HG03066 (cell line): Measurements from ENCODE around the gene ANAPC16.
"Not testable (repeated sequence)": the region's sequence is repeated elsewhere in the genome, so short reads cannot be mapped to it uniquely, and the experiment has no call there.

Experiments used
- ATAC-seq: cut with Tn5 transposase; IDR thresholded peaks from one replicate; pipeline ENCODE4 v1.9.1; 2021; ENCODE audit warnings: low read depth; ENCODE audit not compliant: unreplicated experiment

ANAPC16 gene

DNA sequence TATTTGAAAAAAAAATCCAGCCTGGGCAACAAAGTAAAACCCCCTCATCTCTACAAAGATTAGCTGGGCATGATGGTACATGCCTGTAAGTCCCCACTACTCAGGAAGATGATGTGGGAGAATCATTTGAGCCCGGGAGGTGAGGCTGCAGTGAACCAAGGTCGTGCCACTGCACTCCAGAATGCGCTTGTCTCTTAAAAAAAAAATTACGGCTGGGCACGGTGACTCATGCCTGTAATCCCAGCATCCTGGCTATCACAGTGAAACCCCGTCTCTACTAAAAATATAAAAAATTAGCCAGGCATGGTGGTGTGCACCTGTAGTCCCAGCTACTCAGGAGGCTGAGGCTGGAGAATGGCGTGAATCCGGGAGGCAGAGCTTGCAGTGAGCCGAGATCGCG lies 4.4 kb upstream of the ANAPC16 start:
- not testable (repeated sequence) for ATAC-seq

DNA sequence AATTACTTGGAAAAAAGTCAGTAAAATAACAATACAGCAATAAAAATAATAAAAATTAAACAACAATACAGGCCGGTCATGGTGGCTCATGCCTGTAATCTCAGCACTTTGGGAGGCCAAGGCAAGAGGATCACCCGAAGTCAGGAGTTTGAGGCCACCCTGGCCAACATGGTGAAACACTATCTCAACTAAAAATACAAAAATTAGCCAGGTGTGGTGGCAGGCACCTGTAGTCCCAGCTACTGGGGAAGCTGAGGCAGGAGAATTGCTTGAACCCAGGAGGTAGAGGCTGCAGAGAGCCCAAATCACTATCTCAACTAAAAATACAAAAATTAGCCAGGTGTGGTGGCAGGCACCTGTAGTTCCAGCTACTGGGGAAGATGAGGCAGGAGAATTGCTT lies 4.0 kb upstream of the ANAPC16 start:
- not testable (repeated sequence) for ATAC-seq

DNA sequence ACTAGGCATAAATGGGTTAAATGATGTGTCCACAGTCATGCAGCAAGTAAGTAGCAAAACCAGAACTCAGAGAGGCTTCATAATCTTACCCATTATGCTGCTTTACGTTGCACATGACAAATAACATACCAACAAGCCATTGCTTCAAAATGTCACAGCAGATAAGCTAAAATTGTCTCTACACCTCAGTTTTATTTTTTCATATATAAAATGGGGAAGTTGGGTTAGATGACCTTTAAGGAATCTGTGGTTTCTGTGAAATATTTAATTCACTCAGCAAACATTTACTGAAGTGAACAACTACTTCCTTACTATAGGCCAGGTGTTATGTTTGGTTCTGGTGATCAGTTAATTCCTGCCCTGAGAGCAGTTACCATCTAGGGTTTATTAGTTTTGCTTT lies 2.5 kb downstream of the ANAPC16 start:
- no peak for ATAC-seq

DNA sequence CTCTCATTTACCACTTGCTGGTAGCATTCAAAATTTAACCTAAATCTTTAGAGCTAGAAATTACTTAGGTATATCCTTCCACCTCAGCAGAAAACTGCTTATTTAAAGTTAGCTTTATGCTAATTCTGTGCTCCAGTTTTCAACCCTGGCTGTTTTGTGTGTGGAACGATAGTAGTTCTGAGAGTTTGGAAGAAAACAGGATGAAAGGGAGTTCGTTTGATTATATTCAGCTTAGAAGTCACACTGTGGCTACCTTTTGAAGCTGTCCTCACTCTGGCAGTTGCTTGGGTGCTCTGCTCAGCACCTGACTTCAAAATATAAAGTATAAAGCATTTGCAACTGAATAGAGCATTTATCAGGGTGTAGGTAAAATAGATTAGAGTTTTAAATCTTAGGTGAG lies 2.9 kb downstream of the ANAPC16 start:
- ATAC-seq = no peak

DNA sequence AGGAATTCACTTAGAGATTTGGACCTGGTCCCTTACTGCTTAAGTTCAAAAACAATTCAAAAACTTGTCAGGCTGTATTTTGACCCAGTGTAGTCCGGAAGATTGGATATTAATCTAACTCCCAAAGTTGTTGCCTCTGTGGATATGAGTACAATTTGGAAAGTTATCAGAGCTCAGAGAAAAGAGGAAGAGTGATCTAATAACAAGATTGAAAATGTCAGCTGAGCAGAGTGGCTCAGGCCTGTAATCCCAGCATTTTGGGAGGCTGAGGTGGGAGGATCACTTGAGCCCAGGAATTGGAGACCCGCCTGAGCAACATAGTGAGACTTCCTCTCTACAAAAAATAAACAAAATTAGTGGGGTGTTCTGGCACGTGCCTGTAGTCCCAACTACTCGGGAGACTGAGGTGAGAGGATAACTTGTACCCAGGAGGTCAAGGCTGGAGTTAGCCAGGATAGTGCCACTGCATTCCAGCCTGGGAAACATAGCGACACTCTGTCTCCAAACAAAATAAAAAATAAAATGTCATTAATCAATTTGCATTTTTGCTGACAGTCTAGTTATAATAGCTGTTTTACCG lies 3.5 kb downstream of the ANAPC16 start:
- no peak for ATAC-seq

DNA sequence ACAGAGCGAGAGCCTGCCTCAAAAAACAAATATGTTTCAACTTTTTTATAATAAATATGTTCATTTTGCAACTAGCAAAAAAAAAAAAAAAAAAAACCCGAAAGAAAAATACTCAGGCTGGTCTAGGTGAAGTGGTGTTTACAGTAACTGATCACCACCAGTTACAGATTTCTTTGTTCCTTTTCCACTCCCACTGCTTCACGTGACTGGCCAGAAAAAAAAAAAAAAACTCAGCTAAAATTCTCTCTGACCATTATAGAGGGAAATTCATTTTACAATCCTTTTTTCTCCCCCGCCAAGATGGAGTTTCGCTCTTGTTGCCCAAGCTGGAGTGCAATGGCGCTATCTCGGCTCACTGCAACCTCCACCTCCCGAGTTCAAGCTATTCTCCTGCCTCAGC lies 4.8 kb downstream of the ANAPC16 start:
- no peak for ATAC-seq

DNA sequence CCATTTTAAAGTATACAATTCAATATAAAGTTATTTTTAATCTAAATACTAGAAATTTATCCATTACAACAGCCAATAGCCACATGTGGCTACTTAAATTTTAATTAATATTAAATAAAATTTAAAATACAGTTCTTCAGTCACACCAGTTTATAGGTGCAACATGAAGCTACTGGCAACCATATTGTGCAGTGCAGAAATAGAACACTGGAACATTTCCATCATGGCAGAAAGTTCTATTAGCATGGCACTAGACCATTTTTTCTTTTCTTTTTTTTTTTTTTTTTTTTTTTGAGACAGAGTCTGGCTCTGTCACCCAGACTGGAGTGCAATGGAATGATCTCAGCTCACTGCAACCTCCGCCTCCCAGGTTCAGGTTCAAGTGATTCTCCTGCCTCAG lies 5.5 kb downstream of the ANAPC16 start:
- no peak for ATAC-seq

DNA sequence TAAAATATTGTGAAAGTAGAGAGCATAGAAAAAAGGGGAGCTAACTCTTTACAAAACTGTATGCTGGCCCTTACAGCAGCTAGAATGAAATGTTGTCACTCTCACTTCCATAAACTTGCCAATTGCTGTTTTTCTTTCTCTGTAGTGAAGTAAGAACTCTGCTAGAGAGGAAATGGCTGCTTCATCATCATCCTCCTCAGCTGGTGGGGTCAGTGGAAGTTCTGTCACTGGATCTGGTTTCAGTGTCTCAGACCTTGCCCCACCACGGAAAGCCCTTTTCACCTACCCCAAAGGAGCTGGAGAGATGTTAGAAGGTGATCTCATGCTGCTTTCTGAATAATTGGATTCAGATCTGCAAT lies 7.9 kb downstream of the ANAPC16 start:
- ATAC-seq = no peak

DNA sequence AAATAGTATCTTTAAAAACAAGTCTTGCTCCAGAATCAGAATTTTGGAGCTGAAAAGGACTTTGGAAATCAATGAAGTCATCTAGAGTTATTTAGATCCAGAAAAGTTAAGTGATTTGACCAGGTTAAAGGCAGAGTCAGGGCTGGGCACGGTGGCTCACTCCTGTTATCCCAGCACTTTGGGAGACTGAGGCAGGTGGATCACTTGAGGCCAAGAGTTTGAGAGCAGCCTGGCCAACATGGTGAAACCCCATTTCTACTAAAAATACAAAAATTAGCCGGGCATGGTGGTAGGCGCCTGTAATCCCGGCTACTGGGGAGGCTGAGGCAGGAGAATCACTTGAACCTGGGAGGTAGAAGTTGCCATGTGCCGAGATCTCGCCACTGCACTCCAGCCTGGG lies 8.4 kb downstream of the ANAPC16 start:
- ATAC-seq = not testable (repeated sequence)

DNA sequence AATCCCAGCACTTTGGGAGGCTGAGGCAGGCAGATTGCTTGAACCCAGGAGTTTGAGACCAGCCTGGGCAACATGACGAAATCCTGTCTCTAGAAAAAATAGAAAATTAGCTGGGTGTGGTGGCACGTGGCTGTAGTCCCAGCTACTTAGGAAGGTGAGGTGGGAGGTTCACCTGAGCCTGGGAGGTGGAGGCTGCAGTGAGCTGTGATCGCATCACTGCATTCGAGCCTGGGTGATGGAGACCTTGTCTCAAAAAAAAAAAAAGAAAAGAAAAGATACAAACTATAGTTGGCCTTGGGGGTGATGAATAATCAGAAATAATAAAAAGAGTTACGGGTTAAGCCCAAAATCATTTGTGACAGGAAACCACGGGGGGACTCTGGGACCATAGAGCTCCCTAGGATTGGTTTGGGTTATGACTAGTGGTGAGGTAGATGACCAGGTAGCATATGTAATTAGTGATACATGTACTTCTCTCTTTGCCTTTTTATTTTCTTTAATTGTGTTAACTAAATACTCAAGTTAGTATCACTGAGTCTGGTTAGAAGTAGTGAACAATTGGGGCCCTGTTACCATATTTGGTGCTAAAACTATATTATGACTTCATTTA lies 10.7 kb downstream of the ANAPC16 start:
- ATAC-seq = no peak

DNA sequence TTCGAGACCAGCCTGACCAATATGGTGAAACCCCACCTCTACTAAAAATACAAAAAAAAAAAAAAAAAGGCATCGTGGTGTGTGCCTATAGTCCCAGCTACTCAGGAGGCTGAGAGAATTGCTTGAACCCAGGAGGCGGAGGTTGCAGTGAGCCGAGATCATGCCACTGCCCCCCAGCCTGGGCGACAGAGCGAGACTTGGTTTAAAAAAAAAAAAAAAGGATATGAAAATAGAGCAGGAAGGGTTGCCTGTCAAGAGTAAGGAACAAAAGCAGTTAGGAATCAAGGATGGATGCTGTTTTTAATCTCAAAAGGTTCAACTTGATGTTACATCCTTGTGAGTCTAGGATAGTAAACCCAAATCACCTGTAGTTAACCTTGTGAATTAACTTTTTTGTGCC lies 12.0 kb downstream of the ANAPC16 start:
- no peak for ATAC-seq

DNA sequence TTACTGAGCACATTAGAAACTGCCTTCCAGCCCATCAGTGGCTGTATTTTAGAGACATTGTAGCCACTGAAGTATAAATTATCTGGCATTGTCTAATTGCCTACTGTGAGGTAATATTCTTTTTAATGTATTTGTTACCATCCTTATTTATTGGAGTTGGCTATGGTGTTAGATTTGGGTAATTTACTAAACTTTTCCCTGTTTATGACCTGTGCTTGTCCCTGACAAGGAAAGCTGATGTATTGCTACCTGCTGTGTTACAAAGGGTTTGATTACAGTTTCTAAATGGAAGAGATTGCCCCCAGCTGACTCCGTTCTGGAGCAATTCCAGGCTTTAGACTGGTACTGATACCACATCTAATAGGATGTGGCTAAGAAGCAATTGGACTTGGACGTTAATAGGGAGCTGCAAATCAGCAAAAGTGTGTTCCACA lies 12.5 kb downstream of the ANAPC16 start:
- no peak for ATAC-seq

DNA sequence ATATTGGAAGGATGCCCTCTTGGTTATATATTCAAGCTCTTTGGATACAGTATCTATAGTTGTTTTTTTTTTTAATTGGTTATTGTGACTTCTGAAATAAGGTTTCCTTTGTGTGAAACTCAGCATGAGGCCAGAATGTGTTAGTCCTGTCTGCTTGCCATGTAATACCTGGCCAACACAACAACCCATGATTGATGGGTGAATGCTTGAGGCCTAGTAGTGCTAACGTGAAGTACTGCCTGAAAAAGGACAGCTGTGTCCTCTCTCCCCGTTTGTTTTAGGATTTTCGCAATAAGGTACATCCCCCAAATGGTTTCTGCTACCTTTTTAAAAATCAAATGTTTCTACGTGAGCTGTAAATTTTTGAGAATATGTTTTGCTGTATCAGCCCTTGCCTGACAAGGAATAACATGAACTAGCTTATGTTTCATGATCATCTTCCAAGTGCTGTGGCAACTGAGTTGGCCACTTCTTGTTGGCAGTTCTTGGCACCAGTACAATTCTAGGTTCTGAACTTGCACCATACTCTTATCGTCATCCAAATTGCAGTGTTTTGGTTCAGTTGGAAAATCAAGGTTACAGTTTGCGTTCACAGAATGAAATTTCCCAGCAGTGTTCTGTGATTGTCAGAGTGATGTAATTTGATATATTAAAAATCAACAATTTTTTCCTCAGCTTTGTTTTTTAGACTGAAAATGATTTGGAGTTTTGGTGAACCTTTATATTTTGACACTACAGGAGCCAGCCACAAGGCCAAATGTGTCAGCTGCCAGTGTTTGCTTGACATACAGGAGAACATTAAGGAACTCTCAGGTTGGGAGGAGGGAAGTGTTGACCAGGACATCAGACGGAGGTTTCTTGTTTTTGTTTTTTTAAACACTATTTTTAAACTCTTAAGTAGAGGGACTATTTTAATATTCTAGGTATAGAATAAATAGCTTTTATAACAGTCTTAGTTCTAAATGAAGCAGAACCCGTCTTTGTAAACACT lies 13.7 kb downstream of the ANAPC16 start:
- ATAC-seq = no peak

DNA sequence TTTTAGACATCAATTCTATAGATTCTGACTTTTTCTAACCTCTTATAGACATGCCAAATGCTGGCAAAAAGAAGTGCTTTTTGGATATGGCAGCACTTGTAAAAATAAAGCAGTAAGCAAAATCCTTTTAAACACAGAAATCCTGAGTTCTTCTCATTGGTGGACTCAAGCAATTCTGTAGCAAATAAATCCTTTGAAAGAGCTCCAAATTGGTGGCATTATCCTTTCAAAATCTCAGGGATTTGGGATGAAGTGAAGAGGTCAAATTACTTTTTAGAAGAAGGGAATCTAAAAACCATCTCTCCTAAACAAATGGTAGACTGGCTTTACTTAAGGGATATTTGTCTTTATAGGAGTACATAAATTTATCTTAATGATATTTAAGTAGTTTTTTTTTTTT lies 17.8 kb downstream of the ANAPC16 start:
- ATAC-seq = no peak

DNA sequence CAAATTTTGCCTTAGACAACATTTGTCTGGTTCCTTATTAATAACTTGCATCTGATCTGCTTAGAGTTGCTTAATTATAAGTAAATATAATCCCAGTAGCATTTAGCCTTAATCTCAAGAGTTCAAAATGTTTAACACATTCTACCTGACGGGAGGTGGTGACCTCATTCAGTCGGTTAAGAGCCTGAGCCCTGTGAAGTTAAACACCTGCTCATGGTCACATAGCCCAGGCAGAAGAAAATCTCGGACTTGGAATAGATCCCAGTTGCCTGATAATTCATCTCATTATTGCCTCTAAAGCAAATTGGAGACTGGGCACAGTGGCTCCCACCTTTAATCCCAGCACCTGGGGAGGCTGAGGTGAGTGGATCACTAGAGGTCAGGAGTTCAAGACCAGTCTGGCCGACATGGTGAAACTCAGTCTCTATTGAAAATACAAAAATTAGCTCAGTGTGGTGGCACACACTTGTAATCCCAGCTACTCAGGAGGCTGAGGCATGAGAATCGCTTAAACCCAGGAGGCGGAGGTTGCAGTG lies 18.8 kb downstream of the ANAPC16 start:
- ATAC-seq = no peak

DNA sequence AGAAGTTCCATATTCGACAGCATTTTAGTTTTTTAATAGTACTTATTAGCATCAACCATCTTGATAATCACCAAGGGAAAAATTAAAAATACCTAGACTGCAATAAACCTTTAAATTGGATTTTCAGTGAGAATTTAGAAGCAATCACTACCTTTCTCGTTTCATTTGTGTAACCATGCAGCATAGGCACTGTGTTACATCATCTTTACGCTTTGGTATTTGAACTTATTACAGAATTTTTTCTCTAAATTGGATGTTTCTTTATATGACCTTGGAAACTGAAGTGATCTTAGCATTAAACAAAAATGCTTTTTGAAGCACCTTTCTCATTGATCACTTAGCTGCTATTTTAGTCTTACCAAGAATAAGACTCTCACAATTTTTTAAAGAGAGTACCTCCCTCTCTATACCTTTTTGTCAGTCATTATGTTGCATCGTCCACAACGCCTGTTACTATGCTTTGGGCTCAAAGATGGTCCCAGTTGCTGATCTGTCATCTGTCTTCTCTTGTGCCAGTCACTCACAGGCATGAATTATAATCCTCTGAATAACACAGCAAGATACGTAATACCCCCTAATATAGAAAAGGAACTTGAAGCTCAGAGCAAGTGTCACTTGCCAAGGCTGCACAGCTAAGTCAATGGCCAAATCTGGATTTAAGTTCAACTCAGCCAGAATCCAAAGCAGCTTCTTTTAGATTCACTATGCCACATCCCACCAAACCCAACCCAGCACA lies 19.9 kb downstream of the ANAPC16 start:
- no peak for ATAC-seq

DNA sequence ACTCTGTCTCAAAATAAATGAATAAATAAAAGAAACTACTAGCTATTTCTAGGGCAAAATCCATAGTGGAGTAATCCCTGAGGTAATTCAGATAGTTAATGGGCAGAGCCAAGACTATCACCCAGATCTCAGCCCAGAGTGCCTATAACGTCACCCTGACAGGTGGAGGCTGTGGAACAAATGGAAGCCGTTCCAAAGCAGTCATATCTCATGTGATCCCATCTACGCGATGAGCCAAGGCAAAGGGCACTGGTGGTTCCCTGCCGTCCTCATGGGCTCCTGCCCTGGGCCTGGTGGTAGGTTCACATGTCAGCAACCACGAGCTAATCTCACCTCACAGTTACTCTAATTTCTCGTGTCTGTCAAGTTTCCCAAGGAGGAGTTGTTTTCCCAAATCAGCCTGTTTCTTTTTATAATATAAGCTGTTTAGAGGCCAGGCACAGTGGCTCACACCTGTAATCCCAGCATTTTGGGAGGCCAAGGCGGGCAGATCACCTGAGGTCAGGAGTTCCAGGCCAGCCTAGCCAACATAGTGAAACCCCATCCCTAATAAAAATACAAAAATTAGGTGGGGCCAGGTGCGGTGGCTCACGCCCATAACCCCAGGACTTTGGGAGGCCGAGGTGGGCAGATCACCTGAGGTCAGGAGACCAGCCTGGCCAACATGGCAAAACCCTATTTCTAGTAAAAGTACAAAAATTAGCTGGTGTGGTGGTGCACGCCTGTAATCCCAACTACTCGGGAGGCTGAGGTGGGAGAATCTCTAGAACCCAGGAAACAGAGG lies 22.8 kb downstream of the ANAPC16 start:
- ATAC-seq = no peak

DNA sequence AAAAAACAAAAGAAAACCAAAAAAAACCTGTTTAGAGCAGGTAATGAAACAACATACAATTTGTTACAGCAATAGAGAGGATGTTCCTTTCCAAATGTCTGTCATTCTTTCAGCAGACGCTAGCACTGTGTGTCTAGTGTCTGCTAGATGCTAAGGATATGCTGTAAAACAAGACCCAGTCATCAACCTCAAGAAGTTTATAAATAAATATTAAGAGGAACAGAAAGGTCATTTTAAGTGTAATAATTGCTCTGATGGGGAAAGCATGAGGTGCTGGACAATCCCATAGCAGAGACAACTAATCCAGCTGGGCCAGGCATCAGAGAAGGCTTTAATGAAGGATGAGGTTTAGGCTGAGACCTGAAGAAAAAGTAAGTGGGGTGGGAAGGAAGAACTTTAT lies 23.6 kb downstream of the ANAPC16 start:
- no peak for ATAC-seq

DNA sequence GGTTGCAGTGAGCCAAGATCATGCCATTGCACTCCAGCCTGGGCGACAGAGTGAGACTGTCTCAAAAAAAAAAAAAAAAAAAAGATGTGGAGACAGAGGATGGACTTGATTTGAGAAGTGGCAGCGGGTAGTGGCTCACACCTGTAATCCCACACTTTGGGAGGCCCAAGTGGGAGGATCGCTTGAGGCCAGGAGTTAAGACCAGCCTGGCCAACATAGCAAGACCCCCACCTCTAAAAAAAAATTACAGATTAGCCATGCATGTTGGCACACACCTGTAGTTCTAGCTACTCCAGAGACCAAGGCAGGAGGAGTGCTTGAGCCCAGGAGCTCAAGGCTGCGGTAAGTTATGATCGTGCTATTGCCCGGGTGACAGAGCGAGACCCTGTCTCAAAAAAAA lies 24.6 kb downstream of the ANAPC16 start:
- no peak for ATAC-seq

DNA sequence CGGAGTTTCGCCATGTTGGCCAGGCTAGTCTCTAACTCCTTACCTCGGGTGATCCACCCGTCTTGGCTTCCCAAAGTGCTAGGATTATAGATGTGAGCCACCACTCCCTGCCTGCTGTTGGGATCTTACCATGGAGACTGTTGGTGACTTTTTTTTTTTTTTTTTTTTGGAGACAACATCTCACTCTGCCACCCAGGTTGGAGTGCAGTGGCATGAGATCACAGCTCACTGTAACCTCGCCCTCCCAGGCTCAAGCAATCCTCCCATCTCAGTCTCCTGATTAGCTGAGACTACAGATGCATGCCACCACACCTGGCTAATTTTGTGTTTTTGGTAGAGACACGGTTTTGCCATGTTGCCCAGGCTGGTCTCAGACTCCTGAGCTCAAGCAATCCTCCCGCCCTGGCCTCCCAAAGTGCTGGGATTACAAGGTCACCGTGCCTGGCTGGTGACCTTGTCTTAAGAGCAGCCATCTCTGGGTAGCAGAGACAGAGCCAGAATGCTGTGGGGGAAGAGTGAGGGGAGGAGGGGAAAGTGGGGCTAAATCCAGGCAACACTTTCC lies 26.0 kb downstream of the ANAPC16 start:
- no peak for ATAC-seq
